HG03139 (cell line): Measurements from ENCODE around the gene GJA4.

Source experiments
- ATAC-seq: cut with Tn5 transposase; IDR thresholded peaks from one replicate; pipeline ENCODE4 v1.9.1; 2021; ENCODE audit not compliant: unreplicated experiment

The GJA4 gene

GRCh38 chr1:34792868-34793727 lies at the start of gene GJA4:
Gene GJA4 (plus strand): TSS chr1:34792999. CDS start chr1:34794214, 1,215 bp downstream.
- no peak for ATAC-seq

GRCh38 chr1:34743775-34744174 lies 49.0 kb upstream of the GJA4 start:
- ATAC-seq: no peak

GRCh38 chr1:34744851-34745250 lies 47.9 kb upstream of the GJA4 start:
- ATAC-seq: no peak

GRCh38 chr1:34745666-34746065 lies 47.1 kb upstream of the GJA4 start:
- ATAC-seq: no peak

GRCh38 chr1:34746101-34746500 lies 46.7 kb upstream of the GJA4 start:
- ATAC-seq: no peak

- no peak for ATAC-seq
These were observed 45.8 kb upstream of the GJA4 start for GRCh38 chr1:34746785-34747637.

- no peak for ATAC-seq
These were observed 45.2 kb upstream of the GJA4 start for GRCh38 chr1:34747638-34747941.

- no peak for ATAC-seq
These were observed 42.8 kb upstream of the GJA4 start for GRCh38 chr1:34749992-34750391.

GRCh38 chr1:34750610-34751009 lies 42.2 kb upstream of the GJA4 start:
- no peak for ATAC-seq

- no peak for ATAC-seq
These were observed 39.6 kb upstream of the GJA4 start for GRCh38 chr1:34753163-34753562.

- ATAC-seq: no peak
These were observed 37.7 kb upstream of the GJA4 start, which contains the start of gene GJB5 for GRCh38 chr1:34754964-34755637. Gene GJB5 (plus strand): TSS chr1:34755047. CDS start chr1:34757331, 2,284 bp downstream.

GRCh38 chr1:34755961-34756360 lies 36.8 kb upstream of the GJA4 start:
- no peak for ATAC-seq

GRCh38 chr1:34757386-34757785 lies 35.4 kb upstream of the GJA4 start:
- no peak for ATAC-seq

GRCh38 chr1:34758751-34759150 lies 34.0 kb upstream of the GJA4 start:
- ATAC-seq: no peak

GRCh38 chr1:34759503-34760357 lies 33.1 kb upstream of the GJA4 start, which contains the start of gene GJB4:
Gene GJB4 (plus strand): TSS chr1:34759740. CDS start chr1:34761255, 1,515 bp downstream.
- no peak for ATAC-seq

- ATAC-seq: no peak
These were observed 31.5 kb upstream of the GJA4 start for GRCh38 chr1:34761176-34761761.

GRCh38 chr1:34761776-34762307 lies 31.0 kb upstream of the GJA4 start:
- no peak for ATAC-seq

GRCh38 chr1:34762474-34763141 lies 30.2 kb upstream of the GJA4 start:
- no peak for ATAC-seq

GRCh38 chr1:34763142-34763781 lies 29.5 kb upstream of the GJA4 start:
- no peak for ATAC-seq
